ENCODE data around the gene TBXAS1.

Gene TBXAS1

DNA sequence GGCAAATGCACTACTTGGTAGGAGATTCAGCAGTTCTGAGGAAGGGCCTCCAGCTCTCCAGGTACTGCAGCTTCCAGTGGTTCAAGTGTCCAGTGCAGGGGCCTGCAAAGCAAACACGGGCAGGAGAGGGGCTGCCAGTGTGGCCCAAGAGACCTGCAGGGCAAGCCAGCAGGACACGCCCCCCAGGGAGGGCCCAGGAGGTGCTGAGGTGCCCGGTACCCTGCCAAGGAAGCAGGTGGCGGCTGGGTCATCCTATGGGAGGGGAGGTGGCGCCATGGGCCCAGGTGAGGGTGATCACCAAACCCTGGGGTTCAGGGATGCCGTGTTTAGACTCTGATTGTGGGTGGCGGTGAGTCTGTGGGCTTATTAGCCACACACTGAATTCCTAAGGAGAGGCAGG lies 188.0 kb downstream of the TBXAS1 start:
- POLR2A ChIA-PET, result interaction anchor here (0.6 kb wide), 1 partner anchor 586 kb away, joined by 4 read pairs; no protein-coding TSS in a partner anchor
- TF ChIP-seq BHLHE40 (IDR thresholded peaks at IDR 0.05; ENCODE audit: borderline replicate concordance), result no peak
- no peak for TF ChIP-seq NFRKB (IDR thresholded peaks at IDR 0.05)
- TF ChIP-seq FOXK2 (IDR thresholded peaks at IDR 0.05), result no peak
- TF ChIP-seq ZNF384 (IDR thresholded peaks at IDR 0.05), result no peak
- no peak for TF ChIP-seq FOXM1 (IDR thresholded peaks at IDR 0.05; ENCODE audit: borderline replicate concordance)
- TF ChIP-seq ARNT (IDR thresholded peaks at IDR 0.05), result no peak
- no peak for TF ChIP-seq SP1 (IDR thresholded peaks at IDR 0.05)
- no peak for TF ChIP-seq SUZ12 (IDR thresholded peaks at IDR 0.05)
- TF ChIP-seq LEF1 (IDR thresholded peaks at IDR 0.05; ENCODE audit: borderline replicate concordance), result no peak
- TF ChIP-seq, protein P1, sequence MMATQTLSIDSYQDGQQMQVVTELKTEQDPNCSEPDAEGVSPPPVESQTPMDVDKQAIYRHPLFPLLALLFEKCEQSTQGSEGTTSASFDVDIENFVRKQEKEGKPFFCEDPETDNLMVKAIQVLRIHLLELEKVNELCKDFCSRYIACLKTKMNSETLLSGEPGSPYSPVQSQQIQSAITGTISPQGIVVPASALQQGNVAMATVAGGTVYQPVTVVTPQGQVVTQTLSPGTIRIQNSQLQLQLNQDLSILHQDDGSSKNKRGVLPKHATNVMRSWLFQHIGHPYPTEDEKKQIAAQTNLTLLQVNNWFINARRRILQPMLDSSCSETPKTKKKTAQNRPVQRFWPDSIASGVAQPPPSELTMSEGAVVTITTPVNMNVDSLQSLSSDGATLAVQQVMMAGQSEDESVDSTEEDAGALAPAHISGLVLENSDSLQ (IDR thresholded peaks at IDR 0.05), result no peak
- no peak for DNase-seq (ENCODE audit: extremely low spot score)
- CTCF ChIA-PET, result interaction anchor here (0.7 to 2.7 kb wide), 4 partner anchors 11 to 522 kb away, joined by 3 to 15 read pairs (median 3); no protein-coding TSS in a partner anchor

DNA sequence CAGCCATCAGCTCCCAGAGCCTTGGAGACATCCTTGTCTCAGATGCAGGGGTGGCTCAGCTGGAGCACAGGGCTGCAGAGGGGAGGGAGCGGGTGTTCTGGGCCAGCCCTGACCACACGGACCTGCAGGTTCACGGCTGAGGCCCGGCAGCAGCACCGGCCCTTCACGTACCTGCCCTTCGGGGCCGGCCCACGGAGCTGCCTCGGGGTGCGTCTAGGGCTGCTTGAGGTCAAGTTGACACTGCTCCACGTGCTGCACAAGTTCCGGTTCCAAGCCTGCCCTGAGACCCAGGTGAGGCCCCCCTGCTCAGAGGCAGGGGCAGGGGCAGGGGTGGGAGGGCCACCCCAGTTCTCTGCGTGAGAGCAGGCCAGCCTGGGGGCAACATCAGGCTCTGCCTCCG lies 188.5 kb downstream of the TBXAS1 start:
- no peak for DNase-seq (ENCODE audit: extremely low spot score)
- CTCF ChIA-PET, result interaction anchor here (1.0 to 2.7 kb wide), 2 partner anchors 11 to 523 kb away, joined by 3 to 15 read pairs; no protein-coding TSS in a partner anchor
- no peak for TF ChIP-seq CTBP1 (IDR thresholded peaks at IDR 0.05; ENCODE audit: borderline replicate concordance)
- TF ChIP-seq SUZ12 (IDR thresholded peaks at IDR 0.05), result no peak
- no peak for TF ChIP-seq ELF4 (IDR thresholded peaks at IDR 0.05)
- TF ChIP-seq FOXM1 (IDR thresholded peaks at IDR 0.05; ENCODE audit: borderline replicate concordance), result no peak
- no peak for TF ChIP-seq FOXK2 (IDR thresholded peaks at IDR 0.05)
- no peak for TF ChIP-seq NFRKB (IDR thresholded peaks at IDR 0.05)
- TF ChIP-seq SP1 (IDR thresholded peaks at IDR 0.05), result no peak
- TF ChIP-seq ARNT (IDR thresholded peaks at IDR 0.05), result no peak
- TF ChIP-seq, protein P1 (IDR thresholded peaks at IDR 0.05), result no peak
- TF ChIP-seq HDGF (IDR thresholded peaks at IDR 0.05; ENCODE audit: borderline replicate concordance), result no peak
- no peak for TF ChIP-seq BHLHE40 (IDR thresholded peaks at IDR 0.05; ENCODE audit: borderline replicate concordance)
- no peak for TF ChIP-seq TARDBP (IDR thresholded peaks at IDR 0.05)
- POLR2A ChIA-PET, result no interaction called here

DNA sequence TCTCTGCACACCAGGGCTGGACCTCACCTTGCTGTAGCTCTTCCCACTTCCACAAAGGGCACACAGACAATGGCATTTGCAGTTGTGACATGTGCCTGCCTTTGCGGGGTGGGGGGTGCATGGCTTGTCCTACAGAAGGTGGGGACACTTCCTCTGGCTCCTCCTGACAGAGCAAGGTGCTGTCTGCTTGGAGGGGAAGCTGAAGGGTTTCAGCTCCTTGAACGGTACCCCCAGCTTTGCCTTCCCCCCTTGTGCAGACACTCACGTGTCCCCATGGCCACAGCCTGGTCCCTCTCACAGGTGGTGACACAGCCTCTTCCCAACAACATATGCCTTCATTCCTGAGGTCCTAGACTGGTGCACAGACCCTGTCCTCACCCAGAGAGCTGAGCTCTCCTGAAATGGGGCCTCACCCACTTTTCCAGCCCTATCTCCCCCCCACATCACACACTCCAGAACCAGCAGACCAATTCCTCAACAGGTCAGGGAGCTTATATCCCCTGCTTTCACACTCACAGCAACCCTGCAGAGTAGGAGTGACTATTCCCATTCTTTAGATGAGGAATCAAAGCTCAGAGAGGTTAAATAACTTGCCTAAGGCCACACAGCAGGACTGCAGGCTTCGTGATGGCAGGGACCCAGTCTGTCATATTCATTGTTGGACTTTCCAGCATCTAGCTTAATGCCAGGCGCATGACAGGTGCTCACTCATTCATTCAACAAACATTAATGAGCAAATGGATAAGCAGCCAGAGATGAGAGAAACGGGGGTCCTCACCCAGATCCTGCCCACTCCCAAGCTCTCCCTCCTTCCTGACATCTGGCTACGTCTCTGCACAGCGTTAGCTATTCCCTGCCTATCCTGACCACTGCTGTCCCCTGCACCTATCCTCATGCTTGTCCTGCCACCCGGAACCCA lies 189.3 kb downstream of the TBXAS1 start:
- ChIA-PET CTCF (interaction anchor here (1.0 to 2.7 kb wide), 4 partner anchors 12 to 524 kb away, joined by 3 to 15 read pairs (median 3); no protein-coding TSS in a partner anchor), POLR2A (no interaction called here)
- no peak for DNase-seq (ENCODE audit: extremely low spot score)
- TF ChIP-seq HDGF (IDR thresholded peaks at IDR 0.05; ENCODE audit: borderline replicate concordance) (no peak), BHLHE40 (IDR thresholded peaks at IDR 0.05; ENCODE audit: borderline replicate concordance) (no peak), CTBP1 (IDR thresholded peaks at IDR 0.05; ENCODE audit: borderline replicate concordance) (no peak), FOXK2 (IDR thresholded peaks at IDR 0.05) (no peak), ZNF384 (IDR thresholded peaks at IDR 0.05) (no peak), FOXA1 (IDR thresholded peaks at IDR 0.05) (no peak), FOXM1 (IDR thresholded peaks at IDR 0.05; ENCODE audit: borderline replicate concordance) (no peak), ARNT (IDR thresholded peaks at IDR 0.05) (no peak), SUZ12 (IDR thresholded peaks at IDR 0.05) (no peak), SP1 (IDR thresholded peaks at IDR 0.05) (no peak), TARDBP (IDR thresholded peaks at IDR 0.05) (no peak), ELF4 (IDR thresholded peaks at IDR 0.05) (no peak), LEF1 (IDR thresholded peaks at IDR 0.05; ENCODE audit: borderline replicate concordance) (no peak), NFRKB (IDR thresholded peaks at IDR 0.05) (no peak), L3MBTL2 (conservative IDR thresholded peaks at IDR 0.05) (no peak)
- TF ChIP-seq, protein P1 (IDR thresholded peaks at IDR 0.05), result no peak

DNA sequence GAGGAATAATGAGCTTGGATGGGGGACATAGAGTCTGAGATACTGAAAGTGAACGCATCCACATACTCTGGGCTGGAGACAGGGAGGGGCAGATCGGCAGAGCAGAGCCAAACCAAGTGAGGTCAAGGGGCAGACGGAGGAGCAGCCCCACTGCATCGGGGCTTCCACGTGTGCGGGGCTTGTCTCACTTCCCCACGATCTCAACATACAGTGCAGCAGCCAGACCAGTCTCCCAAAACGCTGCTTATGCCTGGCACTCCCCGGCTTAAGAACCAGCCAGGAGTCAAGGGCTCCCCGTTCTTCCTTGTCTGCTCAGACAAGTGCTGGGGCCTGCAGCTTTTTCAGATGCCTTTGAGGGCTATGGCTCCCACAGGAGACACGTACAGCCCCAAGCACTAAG lies 190.1 kb downstream of the TBXAS1 start:
- ChIA-PET CTCF (interaction anchor here (1.0 to 2.7 kb wide), 3 partner anchors 13 to 519 kb away, joined by 3 to 15 read pairs (median 3); no protein-coding TSS in a partner anchor), POLR2A (no interaction called here)
- no peak for TF ChIP-seq FOXK2 (IDR thresholded peaks at IDR 0.05)
- TF ChIP-seq ZNF384 (IDR thresholded peaks at IDR 0.05), result no peak
- no peak for TF ChIP-seq ARNT (IDR thresholded peaks at IDR 0.05)
- no peak for TF ChIP-seq BHLHE40 (IDR thresholded peaks at IDR 0.05; ENCODE audit: borderline replicate concordance)
- no peak for TF ChIP-seq TARDBP (IDR thresholded peaks at IDR 0.05)
- TF ChIP-seq, protein P1 (IDR thresholded peaks at IDR 0.05), result no peak
- TF ChIP-seq HDGF (IDR thresholded peaks at IDR 0.05; ENCODE audit: borderline replicate concordance), result no peak
- TF ChIP-seq CTBP1 (IDR thresholded peaks at IDR 0.05; ENCODE audit: borderline replicate concordance), result no peak
- no peak for TF ChIP-seq FOXM1 (IDR thresholded peaks at IDR 0.05; ENCODE audit: borderline replicate concordance)
- TF ChIP-seq FOXA1 (IDR thresholded peaks at IDR 0.05), result no peak
- no peak for TF ChIP-seq SP1 (IDR thresholded peaks at IDR 0.05)
- no peak for TF ChIP-seq L3MBTL2 (conservative IDR thresholded peaks at IDR 0.05)
- TF ChIP-seq NFRKB (IDR thresholded peaks at IDR 0.05), result no peak
- no peak for TF ChIP-seq SUZ12 (IDR thresholded peaks at IDR 0.05)
- no peak for TF ChIP-seq ELF4 (IDR thresholded peaks at IDR 0.05)
- TF ChIP-seq LEF1 (IDR thresholded peaks at IDR 0.05; ENCODE audit: borderline replicate concordance), result no peak
- no peak for DNase-seq (ENCODE audit: extremely low spot score)

DNA sequence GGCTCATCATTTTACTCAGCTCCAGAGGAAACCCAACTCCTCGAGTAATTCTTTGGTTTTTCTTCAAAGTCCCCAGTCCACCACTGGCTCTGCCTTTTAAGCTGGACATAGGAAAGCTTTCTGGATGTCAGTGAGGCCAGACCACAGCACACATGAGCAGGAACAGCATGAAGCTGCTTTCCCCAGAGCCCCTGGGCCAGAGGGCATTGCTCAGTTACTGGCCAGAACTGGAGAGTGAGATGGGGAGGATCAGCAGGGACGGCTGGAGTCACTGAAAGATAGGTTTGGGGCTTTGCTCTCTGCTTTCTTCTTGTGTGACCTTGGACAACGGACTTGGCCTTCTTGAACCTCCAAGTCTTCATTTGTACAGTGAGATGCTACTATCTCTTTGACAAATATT lies 190.5 kb downstream of the TBXAS1 start:
- TF ChIP-seq FOXK2 (IDR thresholded peaks at IDR 0.05), result no peak
- TF ChIP-seq SUZ12 (IDR thresholded peaks at IDR 0.05), result no peak
- no peak for TF ChIP-seq CTBP1 (IDR thresholded peaks at IDR 0.05; ENCODE audit: borderline replicate concordance)
- no peak for TF ChIP-seq L3MBTL2 (conservative IDR thresholded peaks at IDR 0.05)
- no peak for TF ChIP-seq FOXA1 (IDR thresholded peaks at IDR 0.05)
- TF ChIP-seq SP1 (IDR thresholded peaks at IDR 0.05), result no peak
- TF ChIP-seq, protein P1 (IDR thresholded peaks at IDR 0.05), result no peak
- TF ChIP-seq BHLHE40 (IDR thresholded peaks at IDR 0.05; ENCODE audit: borderline replicate concordance), result no peak
- TF ChIP-seq NFRKB (IDR thresholded peaks at IDR 0.05), result no peak
- TF ChIP-seq HDGF (IDR thresholded peaks at IDR 0.05; ENCODE audit: borderline replicate concordance), result no peak
- no peak for TF ChIP-seq TARDBP (IDR thresholded peaks at IDR 0.05)
- TF ChIP-seq ARNT (IDR thresholded peaks at IDR 0.05), result no peak
- ChIA-PET POLR2A (no interaction called here), CTCF (interaction anchor here (1.2 kb wide), 1 partner anchor 520 kb away, joined by 3 read pairs; no protein-coding TSS in a partner anchor)
- no peak for DNase-seq (ENCODE audit: extremely low spot score)

Data from HEK293T (cell line).